Kidney (tissue), 14 donors: ENCODE results near the gene PDE8A. TPM values are rescaled to one million over a fixed set of nuclear protein-coding genes. Genes with fewer than 3 reads are reported as not detected.

Experiments used
- DNase-seq, 5 donors: peaks; one replicate each; pipeline ENCODE4 v3.0.0-alpha.2; 2013 to 2020
- FAIRE-seq: peaks from 2 replicates; lab custom pipeline; 2012; peaks lifted over from hg19 to GRCh38; lab: Jason Lieb, UNC
- H3K27ac ChIP-seq, 2 donors: one replicate each; pipeline ENCODE4 v1.7.0; 2013; ENCODE audit warnings: low read depth in 2 of 2, low read length in 2 of 2, inconsistent platforms in 1 of 2
- H3K27me3 ChIP-seq: one replicate; pipeline ENCODE4 v1.7.1; 2013; ENCODE audit warnings: low read length, inconsistent platforms; ENCODE audit not compliant: control insufficient read depth, insufficient read depth
- H3K36me3 ChIP-seq, 3 donors: one replicate each; pipeline versions ENCODE4 v1.7.0 to v1.7.1; 2013; ENCODE audit warnings: low read length in 3 of 3, control low read depth in 1 of 3, inconsistent platforms in 1 of 3; ENCODE audit not compliant: insufficient read depth in 3 of 3, control insufficient read depth in 2 of 3
- H3K4me1 ChIP-seq, 3 donors: one replicate each; pipeline versions ENCODE4 v1.7.0 to v1.7.1; 2013; ENCODE audit warnings: low read length in 3 of 3, inconsistent platforms in 1 of 3, low read depth in 1 of 3; ENCODE audit not compliant: control insufficient read depth in 2 of 3, insufficient read depth in 2 of 3
- H3K4me3 ChIP-seq, 3 donors: one replicate each; pipeline versions ENCODE4 v1.7.0 to v1.8.1; 2013; ENCODE audit warnings: low read length in 3 of 3, control low read depth in 1 of 3, inconsistent platforms in 1 of 3
- H3K9ac ChIP-seq, 3 donors: one replicate each; pipeline versions ENCODE4 v1.7.0 to v1.7.1; 2013; ENCODE audit warnings: low read length in 3 of 3, control low read depth in 1 of 3, inconsistent platforms in 1 of 3
- H3K9me3 ChIP-seq, 3 donors: one replicate each; pipeline versions ENCODE4 v1.7.0 to v1.7.1; 2013; ENCODE audit warnings: low read length in 3 of 3, control low read depth in 1 of 3, inconsistent platforms in 1 of 3; ENCODE audit not compliant: control insufficient read depth in 2 of 3, insufficient read depth in 1 of 3
- intact Hi-C: fragments of 100-400 bp; cut with DNase I; formaldehyde crosslinking; loops from one replicate; pipeline ENCODE4 v1.11.1; 2022
- polyA plus RNA-seq: library from polyadenylated mRNA; stranded (reverse); fragments of 350-450 nt; fragmentation: Illumina TruSeq; extraction: RNeasy Lipid Tissue Mini Kit (QIAGEN cat#74804); gene quantifications from one replicate; pipeline ENCODE4 v1.2.3, GENCODE V29; 2014; ENCODE audit warnings: low read depth, low replicate concordance; ENCODE audit not compliant: insufficient read depth
- total RNA-seq: library from RNA; stranded (reverse); fragmentation: NEBNext Ultra II Directional; extraction: Animal tissue kit (Norgen Biotek cat#: 25700); gene quantifications from one replicate; pipeline ENCODE4 v1.2.1, GENCODE V29; 2021
- TF ChIP-seq, protein P1 (sequence below): IDR thresholded peaks from 3 replicates; pipeline ENCODE4 v1.5.1; 2012; ENCODE audit warnings: mild to moderate bottlenecking, moderate library complexity, borderline replicate concordance; ENCODE audit not compliant: insufficient read depth; ENCODE audit errors: extremely low read depth
- donor health status: control.
- donor health status: control.
- donor health status: control.
- donor health status: control.
- donor health status: control.
- donor health status: DM: yes; HTN: yes; CAD: no.
- donor health status: Normal renal cell carcinoma (clear cell type).

The PDE8A gene
- total and polyA plus RNA-seq, 2 donors from 2014 or later, result 20.3 to 37.5 TPM

DNA sequence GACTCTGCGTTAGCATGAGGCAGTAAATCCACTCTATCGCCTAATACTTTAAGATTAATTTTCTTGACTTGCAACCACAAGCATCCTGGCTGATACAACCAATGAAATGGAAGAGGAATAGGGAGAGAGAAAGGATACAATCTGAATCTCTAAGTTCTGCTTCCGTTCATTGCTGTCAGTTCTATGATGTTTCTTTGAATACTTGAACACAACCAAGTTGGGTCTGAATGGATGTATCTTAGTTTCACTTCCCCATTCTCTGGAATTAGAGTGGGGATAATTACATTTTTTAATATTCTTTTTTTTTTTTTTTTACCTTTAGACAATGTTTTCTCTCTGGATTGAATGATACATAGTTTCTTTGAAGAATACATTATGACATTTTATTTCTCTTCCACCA, 22.9 kb downstream of the PDE8A start:
- FAIRE-seq, result no peak
- intact Hi-C loops, result no loop called here
- peaks cover 0 to 59% (median 45%) of the 10 kb centered on the region in 3 donors for H3K4me1 ChIP-seq

DNA sequence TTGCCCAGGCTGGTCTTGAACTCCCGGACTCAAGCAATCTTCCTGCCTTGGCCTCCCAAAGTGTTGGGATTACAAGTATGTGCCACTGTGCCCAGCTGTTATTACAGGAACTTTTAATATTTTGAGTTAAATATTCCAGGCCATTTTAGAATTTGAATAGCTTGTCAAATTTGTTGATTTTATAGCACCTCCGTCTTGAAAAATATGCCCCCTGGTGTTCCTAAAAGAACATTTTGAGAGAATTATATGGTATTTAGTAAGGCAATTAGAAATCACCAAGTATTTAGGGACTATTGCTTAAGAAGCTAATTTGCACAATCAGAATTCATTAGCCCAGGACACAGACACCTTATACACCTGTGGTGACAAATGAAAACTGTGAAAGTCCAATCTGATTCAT, 23.7 kb downstream of the PDE8A start:
- TF ChIP-seq, protein P1, sequence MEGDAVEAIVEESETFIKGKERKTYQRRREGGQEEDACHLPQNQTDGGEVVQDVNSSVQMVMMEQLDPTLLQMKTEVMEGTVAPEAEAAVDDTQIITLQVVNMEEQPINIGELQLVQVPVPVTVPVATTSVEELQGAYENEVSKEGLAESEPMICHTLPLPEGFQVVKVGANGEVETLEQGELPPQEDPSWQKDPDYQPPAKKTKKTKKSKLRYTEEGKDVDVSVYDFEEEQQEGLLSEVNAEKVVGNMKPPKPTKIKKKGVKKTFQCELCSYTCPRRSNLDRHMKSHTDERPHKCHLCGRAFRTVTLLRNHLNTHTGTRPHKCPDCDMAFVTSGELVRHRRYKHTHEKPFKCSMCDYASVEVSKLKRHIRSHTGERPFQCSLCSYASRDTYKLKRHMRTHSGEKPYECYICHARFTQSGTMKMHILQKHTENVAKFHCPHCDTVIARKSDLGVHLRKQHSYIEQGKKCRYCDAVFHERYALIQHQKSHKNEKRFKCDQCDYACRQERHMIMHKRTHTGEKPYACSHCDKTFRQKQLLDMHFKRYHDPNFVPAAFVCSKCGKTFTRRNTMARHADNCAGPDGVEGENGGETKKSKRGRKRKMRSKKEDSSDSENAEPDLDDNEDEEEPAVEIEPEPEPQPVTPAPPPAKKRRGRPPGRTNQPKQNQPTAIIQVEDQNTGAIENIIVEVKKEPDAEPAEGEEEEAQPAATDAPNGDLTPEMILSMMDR, result no peak
- Histone ChIP-seq H3K4me3 (no peak overlapping the region), H3K36me3 (no peaks in the 10 kb centered on the region), H3K9me3 (no peaks in the 10 kb centered on the region), H3K27ac (no peak overlapping the region), H3K9ac (no peak overlapping the region), H3K4me1 (peaks cover 0 to 59% (median 45%) of the 10 kb centered on the region in 3 donors), H3K27me3 (no peaks in the 10 kb centered on the region)
- intact Hi-C loops, result no loop called here
- no peak for FAIRE-seq
- no peak for DNase-seq

More for the DNA sequence above, 22.9 kb downstream of the PDE8A start:
- H3K27me3 ChIP-seq, result no peaks in the 10 kb centered on the region
- TF ChIP-seq, protein P1, result no peak
- H3K27ac ChIP-seq, result no peak overlapping the region
- H3K36me3 ChIP-seq, result no peaks in the 10 kb centered on the region
- DNase-seq, result no peak
- no peak overlapping the region for H3K9ac ChIP-seq
- no peaks in the 10 kb centered on the region for H3K9me3 ChIP-seq
- H3K4me3 ChIP-seq, result no peak overlapping the region

- Histone ChIP-seq H3K4me1 (peaks cover 3 to 59% (median 44%) of the 10 kb centered on the region in 3 donors), H3K9me3 (no peaks in the 10 kb centered on the region), H3K27me3 (no peaks in the 10 kb centered on the region), H3K36me3 (no peaks in the 10 kb centered on the region), H3K27ac (no peak overlapping the region), H3K4me3 (no peak overlapping the region), H3K9ac (no peak overlapping the region)
- no peak for FAIRE-seq
- intact Hi-C loops, result no loop called here
- no peak for DNase-seq
- TF ChIP-seq, protein P1, result no peak
Measured at GRCh38 chr15:85005746-85006145, 24.1 kb downstream of the PDE8A start.

DNA sequence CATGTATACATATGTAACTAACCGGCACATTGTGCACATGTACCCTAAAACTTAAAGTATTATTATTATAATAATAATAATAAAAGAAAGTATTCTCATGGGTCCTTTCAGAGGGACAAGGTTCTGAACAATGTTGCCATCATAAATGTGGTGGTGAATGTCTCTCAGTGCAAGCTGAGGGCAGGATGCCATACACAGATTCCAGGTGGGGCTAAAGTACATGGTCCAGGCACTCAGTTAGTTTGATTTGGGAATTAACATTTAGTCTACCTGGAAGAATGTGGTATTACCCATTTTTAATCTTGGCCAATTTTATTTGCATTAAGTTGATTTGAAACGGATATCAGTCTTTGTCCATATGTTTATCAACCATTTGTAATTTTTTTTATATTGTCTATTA, 24.5 kb downstream of the PDE8A start:
- Histone ChIP-seq H3K27ac (no peak overlapping the region), H3K4me3 (no peak overlapping the region), H3K9me3 (no peaks in the 10 kb centered on the region), H3K36me3 (no peaks in the 10 kb centered on the region), H3K4me1 (peaks cover 3 to 59% (median 45%) of the 10 kb centered on the region in 3 donors), H3K27me3 (no peaks in the 10 kb centered on the region), H3K9ac (no peak overlapping the region)
- DNase-seq (no peak), FAIRE-seq (no peak)
- intact Hi-C loops, result no loop called here
- TF ChIP-seq, protein P1, result no peak
